OCI-LY1 (cell line): ENCODE results near the gene YDJC.

Source experiments
- CTCF ChIP-seq: fragments of 200-600 bp; sonication (generic), shearing (Covaris generic); IDR thresholded peaks from 2 replicates; pipeline ENCODE4 v1.5.1; 2017; ENCODE audit warnings: mild to moderate bottlenecking, antibody characterized with exemption, low read length, moderate library complexity, mixed read lengths
- EZH2 ChIP-seq: fragments of 200-600 bp; sonication (generic), shearing (Covaris generic); IDR thresholded peaks from 2 replicates; pipeline ENCODE4 v1.8.0; 2017; ENCODE audit warnings: borderline replicate concordance, mixed run types, mild to moderate bottlenecking, antibody characterized with exemption, low read length, moderate library complexity, mixed read lengths

- TF ChIP-seq CTCF (peak; percentile 43), EZH2 (no peak)
Measured at GRCh38 chr22:21643533-21644357, 13.9 kb upstream of the YDJC start.
